Inferior parietal cortex (tissue), 1 donor: ENCODE results near the gene GPR107.

Source experiments
- DNase-seq: peaks from one replicate; pipeline ENCODE4 v3.0.0-alpha.2; 2016; ENCODE audit errors: extremely low spot score

GPR107 gene

DNA sequence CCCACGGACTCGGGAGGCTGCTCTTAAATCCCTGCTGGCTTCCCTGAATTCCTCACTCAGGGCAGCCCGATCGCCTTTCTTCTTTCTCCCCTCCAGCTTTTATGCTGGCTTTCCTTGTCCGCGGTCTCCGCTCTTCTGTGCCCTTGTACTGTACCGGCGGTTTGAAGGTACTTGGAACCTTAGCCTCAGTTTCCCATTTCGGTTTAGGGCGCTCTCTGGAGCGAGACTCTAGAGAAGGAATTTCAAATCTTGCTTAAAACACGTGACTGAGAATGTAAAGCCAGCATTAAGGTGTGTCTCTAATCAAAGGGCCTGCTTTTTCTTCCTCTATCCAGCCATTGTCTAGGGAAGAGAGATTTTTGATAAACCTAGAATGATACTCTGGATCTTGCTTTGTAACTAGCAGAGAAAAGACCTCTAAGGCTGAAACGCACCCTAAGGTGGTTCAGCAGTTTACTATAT is 650 bp downstream of the GPR107 start:
- DNase-seq: no peak

GRCh38 chr9:130054820-130055219 is 1.1 kb downstream of the GPR107 start:
- no peak for DNase-seq

GRCh38 chr9:130058154-130058553 is 4.4 kb downstream of the GPR107 start:
- DNase-seq: no peak

DNA sequence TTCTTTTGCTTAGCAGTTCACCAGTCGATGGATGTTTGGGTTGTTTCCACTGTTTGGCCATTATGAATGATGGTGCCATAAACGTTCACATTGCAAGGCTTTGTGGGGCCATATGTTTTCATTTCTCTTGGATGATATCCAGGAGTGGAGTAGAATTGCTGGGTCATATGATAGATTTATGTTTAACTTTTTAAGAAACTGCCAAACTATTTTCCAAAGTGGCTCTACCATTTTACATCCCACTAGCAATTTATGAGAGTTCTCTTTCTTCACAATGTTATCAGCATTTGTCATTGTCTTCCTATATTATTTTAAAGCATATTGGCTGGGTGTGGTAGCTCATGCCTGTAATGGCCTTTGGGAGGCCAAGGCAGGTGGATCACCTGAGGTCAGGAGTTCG is 5.2 kb downstream of the GPR107 start:
- DNase-seq: no peak

GRCh38 chr9:130060296-130060695 is 6.6 kb downstream of the GPR107 start:
- DNase-seq: no peak

DNA sequence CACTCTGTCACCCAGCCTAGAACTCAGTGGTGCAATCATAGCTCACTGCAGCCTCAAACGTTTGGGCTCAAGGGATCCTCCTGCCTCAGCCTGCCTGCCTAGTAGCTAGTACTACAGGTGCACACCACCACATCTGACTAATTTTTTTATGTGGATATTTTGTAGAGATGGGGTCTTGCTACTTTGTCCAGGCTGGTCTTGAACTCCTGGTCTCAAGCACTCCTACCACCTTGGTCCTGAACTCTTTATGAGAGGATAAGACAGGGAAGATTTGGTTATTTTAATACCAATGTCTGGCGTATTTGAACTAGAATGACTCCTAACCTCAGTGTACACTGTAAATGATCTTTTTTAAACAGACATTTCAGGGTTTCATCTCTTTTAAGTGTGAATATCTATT is 9.0 kb downstream of the GPR107 start:
- no peak for DNase-seq

GRCh38 chr9:130064621-130065020 is 10.9 kb downstream of the GPR107 start:
- no peak for DNase-seq

DNA sequence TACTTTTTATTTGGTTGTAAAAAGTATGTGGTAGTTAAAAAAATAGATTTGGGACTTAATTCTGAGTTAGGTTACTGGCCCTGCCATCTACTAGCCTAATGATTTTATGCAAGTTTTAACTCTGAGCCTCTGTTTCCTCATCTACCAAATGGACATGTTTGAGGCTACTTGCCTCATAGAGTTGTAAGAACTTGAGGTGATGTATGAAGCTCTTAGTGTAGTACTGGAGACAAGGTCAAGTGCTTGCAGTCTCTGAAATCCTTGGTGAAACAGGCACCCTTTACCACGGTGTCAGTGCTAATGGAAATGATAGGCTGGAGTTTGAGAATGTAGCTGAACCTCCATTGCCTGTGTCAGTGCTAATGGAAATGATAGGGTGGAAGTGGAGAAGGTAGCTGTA is 15.3 kb downstream of the GPR107 start:
- no peak for DNase-seq

DNA sequence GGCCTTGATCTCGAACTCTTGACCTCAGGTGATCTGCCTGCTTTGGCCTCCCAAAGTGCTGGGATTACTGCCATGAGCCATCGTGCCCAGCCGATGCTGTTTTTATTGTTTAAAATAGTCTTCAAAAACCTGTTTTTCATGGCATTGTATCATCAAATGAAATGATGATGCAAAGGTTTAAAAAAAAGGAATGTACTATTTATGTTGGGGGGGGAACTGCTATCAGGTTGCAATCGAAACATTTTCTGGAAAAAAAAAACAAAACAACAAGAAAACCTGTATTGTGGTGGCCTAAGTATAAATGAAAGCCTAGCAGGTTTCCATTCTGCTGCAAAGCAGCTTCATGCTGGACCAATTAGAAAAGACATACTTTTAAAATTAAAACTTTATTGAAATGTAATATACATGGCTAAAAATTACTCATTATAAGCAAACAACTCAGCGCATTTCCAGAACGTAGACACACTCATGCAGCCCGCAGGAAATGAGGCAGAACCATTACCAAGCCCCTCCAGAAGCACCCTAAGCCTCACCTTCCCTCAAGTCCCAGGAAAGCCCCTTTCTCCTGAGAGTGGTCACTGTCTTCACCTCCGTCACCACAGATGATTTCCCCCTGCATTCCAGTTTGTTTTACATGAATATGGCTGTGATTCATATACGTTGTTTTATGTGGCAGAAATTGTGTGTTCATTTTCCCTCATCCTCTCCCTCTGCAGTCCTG is 19.0 kb downstream of the GPR107 start:
- no peak for DNase-seq

DNA sequence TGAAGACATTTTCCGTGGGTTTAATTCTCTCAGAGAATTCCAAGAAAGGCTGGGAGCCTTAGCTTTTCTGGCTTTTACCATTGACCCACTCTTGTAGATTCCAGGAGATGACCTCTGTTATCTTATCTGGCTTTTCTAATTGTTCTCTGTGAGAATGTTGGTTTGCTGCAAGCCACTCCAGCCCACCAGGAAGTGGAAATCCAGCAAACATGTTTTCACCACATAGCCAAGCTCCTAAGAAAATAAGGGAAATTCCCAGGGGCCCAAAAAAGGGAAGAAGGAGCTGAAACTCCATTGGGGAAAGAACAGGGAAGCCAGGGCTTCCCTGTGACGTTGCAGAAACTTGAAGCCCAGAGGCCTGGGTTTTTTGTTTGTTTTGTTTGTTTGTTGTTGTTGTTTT is 19.7 kb downstream of the GPR107 start:
- no peak for DNase-seq

DNA sequence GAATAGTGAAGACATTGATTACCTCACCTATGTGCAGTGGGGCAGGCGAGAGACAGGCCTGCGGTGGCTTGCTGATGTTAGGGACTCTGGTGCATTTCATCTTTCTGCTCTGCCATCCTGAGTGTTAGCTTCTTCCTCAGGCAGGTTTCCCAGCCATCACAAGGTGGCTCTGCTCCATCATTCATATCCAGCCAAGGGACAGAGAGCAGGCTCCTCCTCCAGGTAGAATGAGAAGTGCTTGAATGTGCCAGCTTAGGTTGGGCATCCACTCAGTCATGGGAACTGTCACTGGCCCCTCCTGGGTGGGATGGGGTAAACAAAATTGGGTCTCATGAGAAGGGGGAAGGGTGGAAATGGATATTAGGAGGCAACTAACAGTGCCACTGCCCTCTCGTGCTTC is 24.8 kb downstream of the GPR107 start:
- peak; percentile 46 for DNase-seq

DNA sequence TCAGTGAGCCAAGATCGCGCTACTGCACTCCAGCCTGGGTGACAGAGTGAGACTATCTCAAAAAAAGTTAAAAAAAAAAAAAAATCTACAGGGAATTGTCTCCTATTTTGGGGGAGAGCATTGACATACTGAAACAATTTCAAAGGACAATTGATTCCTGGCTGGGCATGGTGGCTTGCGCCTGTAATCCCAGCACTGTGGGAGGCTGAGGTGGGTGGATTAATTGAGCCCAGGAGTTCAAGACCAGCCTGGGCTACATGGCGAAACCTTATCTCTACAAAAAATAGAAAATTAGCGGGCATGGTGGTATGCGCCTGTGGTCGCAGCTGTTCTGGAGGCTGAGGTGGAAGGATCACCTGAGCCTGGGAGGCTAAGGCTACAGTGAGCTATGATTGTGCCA is 30.6 kb downstream of the GPR107 start:
- DNase-seq: no peak

- peak; percentile 39 for DNase-seq
Measured at GRCh38 chr9:130088051-130088450, 34.3 kb downstream of the GPR107 start.

GRCh38 chr9:130089141-130089540 is 35.4 kb downstream of the GPR107 start:
- no peak for DNase-seq

DNA sequence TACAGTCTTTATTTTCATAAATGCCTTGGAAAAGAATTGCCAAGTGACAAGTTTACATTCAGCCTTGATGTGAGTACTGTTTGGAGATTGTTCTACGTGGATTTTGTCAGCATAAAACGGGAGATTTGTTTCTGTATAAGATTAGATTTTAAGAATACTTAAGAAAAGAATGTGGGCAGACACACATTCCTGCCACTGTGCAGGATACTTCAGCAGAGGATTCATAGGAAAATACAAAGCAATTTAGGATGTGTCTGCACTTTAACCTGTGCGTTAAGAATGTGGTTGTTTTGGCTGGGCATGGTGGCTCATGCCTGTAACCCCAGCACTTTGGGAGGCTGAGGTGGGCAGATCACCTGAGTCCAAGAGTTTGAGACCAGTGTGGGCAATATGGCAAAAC is 37.2 kb downstream of the GPR107 start:
- no peak for DNase-seq

- DNase-seq: no peak
Measured at GRCh38 chr9:130092910-130093309, 39.2 kb downstream of the GPR107 start.

DNA sequence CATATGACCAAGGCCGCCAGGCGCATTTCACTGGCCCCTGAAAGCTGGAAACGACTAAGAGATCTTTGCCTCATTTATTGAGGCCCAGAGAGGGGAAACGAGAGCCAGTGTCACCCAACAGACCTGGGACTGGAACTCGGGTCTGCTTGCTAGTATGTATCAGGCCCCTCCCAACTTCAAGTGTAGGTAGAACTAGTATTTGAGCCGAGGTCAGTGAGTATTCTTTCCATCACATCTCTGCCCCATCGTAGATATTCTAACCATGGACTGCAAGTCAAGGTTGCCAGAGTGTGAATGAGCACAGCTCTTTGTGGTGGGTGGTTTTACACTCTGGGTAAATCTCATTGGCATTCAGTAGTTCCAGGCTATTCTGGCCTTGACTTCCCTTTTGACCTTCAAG is 42.2 kb downstream of the GPR107 start:
- no peak for DNase-seq

DNA sequence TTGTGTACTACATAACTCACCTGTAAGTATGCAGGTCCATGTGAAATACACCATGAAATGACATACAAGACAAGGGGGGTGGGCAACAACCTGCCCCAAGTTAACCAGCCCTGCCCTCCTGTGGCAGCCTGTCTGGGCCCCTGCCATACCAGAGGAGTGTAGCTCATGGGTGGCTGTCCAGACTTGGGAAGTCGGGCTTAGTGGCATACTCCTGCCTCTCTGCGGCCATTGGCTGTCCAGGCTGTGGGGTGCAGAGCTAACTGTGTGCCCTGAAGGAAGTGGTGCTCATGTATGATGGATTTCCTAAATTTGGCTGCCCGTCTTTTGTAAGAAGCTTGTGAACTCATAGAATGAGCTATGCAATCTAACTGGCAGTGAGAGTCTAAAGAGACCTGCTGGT is 47.0 kb downstream of the GPR107 start:
- DNase-seq: no peak

DNA sequence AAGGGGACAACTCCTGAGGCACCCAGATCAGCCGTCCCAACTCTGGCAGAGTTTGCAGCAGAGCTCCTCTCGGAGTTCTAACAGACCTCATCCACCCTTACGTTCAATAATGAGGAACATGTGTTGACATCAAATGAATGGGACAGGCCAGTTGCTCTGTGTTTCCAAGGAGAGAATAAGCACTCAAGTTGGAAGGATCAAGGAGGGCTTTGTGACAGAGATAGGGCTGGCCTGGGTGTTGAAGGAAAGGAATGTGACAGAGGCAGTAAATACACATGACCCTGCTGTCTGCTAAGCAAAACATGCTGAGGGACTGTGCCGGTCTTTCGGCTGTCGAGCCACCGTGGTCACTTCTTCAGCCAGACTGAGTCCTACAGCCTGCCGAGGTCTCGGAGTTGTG is 48.2 kb downstream of the GPR107 start:
- no peak for DNase-seq

- DNase-seq: no peak
Measured at GRCh38 chr9:130104491-130105193, 50.9 kb downstream of the GPR107 start.

DNA sequence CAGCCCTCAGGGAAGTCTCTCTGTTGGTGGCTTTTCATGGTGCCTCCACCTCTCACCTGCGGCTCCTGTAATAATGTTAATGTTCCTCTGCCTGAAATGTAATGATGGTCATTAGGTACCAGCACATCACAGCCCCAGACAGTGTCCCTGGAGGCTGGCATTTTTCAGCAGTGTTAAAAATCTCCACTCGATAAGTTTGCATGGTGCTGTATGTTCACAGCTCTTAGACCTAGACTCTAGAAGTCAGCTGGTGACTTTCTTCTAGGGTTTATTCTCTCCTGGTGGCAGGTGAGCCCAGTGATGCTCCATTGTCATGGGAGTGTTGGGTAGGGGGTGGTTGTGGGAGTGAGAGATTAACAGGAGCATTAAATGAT is 53.1 kb downstream of the GPR107 start:
- no peak for DNase-seq

GRCh38 chr9:130107234-130107861 is 53.6 kb downstream of the GPR107 start:
- peak; percentile 96 for DNase-seq

DNA sequence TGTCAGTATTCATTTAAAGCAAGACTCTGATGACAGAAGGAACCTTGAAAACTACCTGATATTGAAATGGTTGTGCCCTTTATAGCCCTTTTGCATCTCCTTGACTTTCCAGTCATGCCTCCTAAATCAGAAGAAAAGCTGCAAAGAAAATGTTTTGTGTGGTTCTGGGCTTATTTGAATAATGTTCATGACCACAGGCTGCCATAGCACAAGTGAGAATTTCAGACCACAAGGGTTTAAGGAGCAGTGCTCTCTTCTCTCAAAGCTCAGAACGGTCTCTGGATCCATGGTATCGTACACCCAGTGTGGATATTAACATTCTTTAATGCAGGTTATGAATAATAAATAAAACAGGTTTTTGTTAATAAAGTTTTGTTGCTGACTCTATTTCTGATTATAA is 54.2 kb downstream of the GPR107 start:
- DNase-seq: no peak
